ENCODE results near the gene CST9. TPM values are rescaled to one million over a fixed set of nuclear protein-coding genes. Genes with fewer than 3 reads are reported as not detected.

Gene CST9
- total and polyA plus RNA-seq, 5 donors, result not detected

- Histone ChIP-seq H3K27me3 (ENCODE audit: control insufficient read depth, insufficient read depth) (no peaks in the 10 kb centered on the region), H3K27ac (ENCODE audit: low read length) (no peak overlapping the region), H3K9me3 (ENCODE audit: control insufficient read depth, low read length) (no peaks in the 10 kb centered on the region), H3K4me1 (ENCODE audit: control insufficient read depth, insufficient read depth, low read length) (no peaks in the 10 kb centered on the region), H3K4me3 (ENCODE audit: low read length) (no peak overlapping the region)
- intact Hi-C loops (cut with DNase I), result loop anchor here (5.0 to 10.0 kb wide), 2 partner anchors 157 to 159 kb away; no protein-coding TSS in a partner anchor
- ATAC-seq (no peak), DNase-seq (no peak)
- WGBS, result 64% methylated on average over 4 of the region's 4 CpGs
These were observed 4.0 kb downstream of the CST9 start for GRCh38 chr20:23601715-23602114.

- no peaks in the 10 kb centered on the region for H3K27me3 ChIP-seq (ENCODE audit: control insufficient read depth, insufficient read depth)
- H3K27ac ChIP-seq (ENCODE audit: low read length), result no peak overlapping the region
- no peak overlapping the region for H3K4me3 ChIP-seq (ENCODE audit: low read length)
- ATAC-seq, result no peak
- no peak for DNase-seq
- intact Hi-C loops (cut with DNase I), result no loop called here
- no peaks in the 10 kb centered on the region for H3K9me3 ChIP-seq (ENCODE audit: control insufficient read depth, low read length)
- no peaks in the 10 kb centered on the region for H3K4me1 ChIP-seq (ENCODE audit: control insufficient read depth, insufficient read depth, low read length)
These were observed 7.2 kb downstream of the CST9 start for GRCh38 chr20:23598481-23598880.

- H3K27me3 ChIP-seq (ENCODE audit: control insufficient read depth, insufficient read depth), result no peaks in the 10 kb centered on the region
- H3K4me3 ChIP-seq (ENCODE audit: low read length), result no peak overlapping the region
- ATAC-seq, result no peak
- no peak for DNase-seq
- no peaks in the 10 kb centered on the region for H3K9me3 ChIP-seq (ENCODE audit: control insufficient read depth, low read length)
- WGBS, result 52% methylated on average over 2 of the region's 2 CpGs
- intact Hi-C loops (cut with DNase I), result no loop called here
- H3K4me1 ChIP-seq (ENCODE audit: control insufficient read depth, insufficient read depth, low read length), result no peaks in the 10 kb centered on the region
- H3K27ac ChIP-seq (ENCODE audit: low read length), result no peak overlapping the region
These were observed 9.0 kb downstream of the CST9 start for GRCh38 chr20:23596579-23597250.

- Histone ChIP-seq H3K27me3 (ENCODE audit: control insufficient read depth, insufficient read depth) (no peaks in the 10 kb centered on the region), H3K27ac (ENCODE audit: low read length) (no peak overlapping the region), H3K9me3 (ENCODE audit: control insufficient read depth, low read length) (no peaks in the 10 kb centered on the region), H3K4me3 (ENCODE audit: low read length) (no peak overlapping the region), H3K4me1 (ENCODE audit: control insufficient read depth, insufficient read depth, low read length) (no peaks in the 10 kb centered on the region)
- intact Hi-C loops (cut with DNase I), result no loop called here
- DNase-seq (no peak), ATAC-seq (no peak)
- 62% methylated on average over 1 of the region's 1 CpG for WGBS
These were observed 9.8 kb downstream of the CST9 start for GRCh38 chr20:23595941-23596340.

- no peaks in the 10 kb centered on the region for H3K4me1 ChIP-seq (ENCODE audit: control insufficient read depth, insufficient read depth, low read length)
- H3K9me3 ChIP-seq (ENCODE audit: control insufficient read depth, low read length), result no peaks in the 10 kb centered on the region
- H3K27ac ChIP-seq (ENCODE audit: low read length), result no peak overlapping the region
- intact Hi-C loops (cut with DNase I), result no loop called here
- H3K27me3 ChIP-seq (ENCODE audit: control insufficient read depth, insufficient read depth), result no peaks in the 10 kb centered on the region
- no peak overlapping the region for H3K4me3 ChIP-seq (ENCODE audit: low read length)
- DNase-seq (peak in 1 of 3 donors; percentile 6), ATAC-seq (no peak)
- 87% methylated on average over 10 of the region's 10 CpGs for WGBS
These were observed 17.0 kb downstream of the CST9 start for GRCh38 chr20:23588434-23589403.

GRCh38 chr20:23587631-23588030 is 18.1 kb downstream of the CST9 start:
- 75% methylated on average over 7 of the region's 7 CpGs for WGBS
- no peaks in the 10 kb centered on the region for H3K4me1 ChIP-seq (ENCODE audit: control insufficient read depth, insufficient read depth, low read length)
- no peak overlapping the region for H3K4me3 ChIP-seq (ENCODE audit: low read length)
- intact Hi-C loops (cut with DNase I), result no loop called here
- ATAC-seq (no peak), DNase-seq (no peak)
- no peak overlapping the region for H3K27ac ChIP-seq (ENCODE audit: low read length)
- no peaks in the 10 kb centered on the region for H3K27me3 ChIP-seq (ENCODE audit: control insufficient read depth, insufficient read depth)
- H3K9me3 ChIP-seq (ENCODE audit: control insufficient read depth, low read length), result no peaks in the 10 kb centered on the region

- Histone ChIP-seq H3K9me3 (ENCODE audit: control insufficient read depth, low read length) (no peaks in the 10 kb centered on the region), H3K27ac (ENCODE audit: low read length) (no peak overlapping the region), H3K4me1 (ENCODE audit: control insufficient read depth, insufficient read depth, low read length) (no peaks in the 10 kb centered on the region), H3K4me3 (ENCODE audit: low read length) (no peak overlapping the region), H3K27me3 (ENCODE audit: control insufficient read depth, insufficient read depth) (no peaks in the 10 kb centered on the region)
- intact Hi-C loops (cut with DNase I), result no loop called here
- no peak for ATAC-seq
- peak in 1 of 3 donors; percentile 46 for DNase-seq
- 61% methylated on average over 13 of the region's 13 CpGs for WGBS
These were observed 18.8 kb downstream of the CST9 start for GRCh38 chr20:23586735-23587525.

GRCh38 chr20:23585808-23586734 is 19.6 kb downstream of the CST9 start:
- WGBS, result 72% methylated on average over 5 of the region's 5 CpGs
- no peaks in the 10 kb centered on the region for H3K4me1 ChIP-seq (ENCODE audit: control insufficient read depth, insufficient read depth, low read length)
- no peak overlapping the region for H3K4me3 ChIP-seq (ENCODE audit: low read length)
- no peaks in the 10 kb centered on the region for H3K9me3 ChIP-seq (ENCODE audit: control insufficient read depth, low read length)
- DNase-seq (peak in 1 of 3 donors; percentile 4), ATAC-seq (no peak)
- H3K27ac ChIP-seq (ENCODE audit: low read length), result no peak overlapping the region
- intact Hi-C loops (cut with DNase I), result no loop called here
- no peaks in the 10 kb centered on the region for H3K27me3 ChIP-seq (ENCODE audit: control insufficient read depth, insufficient read depth)

- no peaks in the 10 kb centered on the region for H3K4me1 ChIP-seq (ENCODE audit: control insufficient read depth, insufficient read depth, low read length)
- DNase-seq (peak in 1 of 3 donors; percentile 12), ATAC-seq (no peak)
- H3K9me3 ChIP-seq (ENCODE audit: control insufficient read depth, low read length), result no peaks in the 10 kb centered on the region
- intact Hi-C loops (cut with DNase I), result no loop called here
- WGBS, result 69% methylated on average over 5 of the region's 5 CpGs
- no peak overlapping the region for H3K4me3 ChIP-seq (ENCODE audit: low read length)
- no peak overlapping the region for H3K27ac ChIP-seq (ENCODE audit: low read length)
- no peaks in the 10 kb centered on the region for H3K27me3 ChIP-seq (ENCODE audit: control insufficient read depth, insufficient read depth)
These were observed 20.3 kb downstream of the CST9 start for GRCh38 chr20:23585449-23585807.
